Occipital lobe (tissue), 2 donors: ENCODE data around the gene MYADM. TPM values are rescaled to one million over a fixed set of nuclear protein-coding genes. Genes with fewer than 3 reads are reported as not detected.

Experiments
- DNase-seq: peaks from one replicate; lab custom pipeline; 2025; lab: John Stamatoyannopoulos, UW
- total RNA-seq: library from RNA; depleted of rRNA; stranded (reverse); fragments of >200 nt; gene quantifications from one replicate; pipeline ENCODE4 v1.2.3, GENCODE V29; 2014

MYADM gene
- total RNA-seq, 1 donor from 2014 or later = 3.3 TPM

GRCh38 chr19:53883231-53883661, 15.6 kb downstream of the MYADM start:
- DNase-seq = no peak

GRCh38 chr19:53883741-53884140, 16.1 kb downstream of the MYADM start:
- DNase-seq = no peak

- DNase-seq = no peak
Observed at GRCh38 chr19:53884256-53884655, 16.6 kb downstream of the MYADM start.

- DNase-seq = no peak
Observed at GRCh38 chr19:53885036-53885435, 17.4 kb downstream of the MYADM start.

GRCh38 chr19:53892301-53892980, 24.8 kb downstream of the MYADM start:
- DNase-seq = no peak

GRCh38 chr19:53892981-53893325, 25.3 kb downstream of the MYADM start:
- no peak for DNase-seq

- DNase-seq = no peak
Observed at GRCh38 chr19:53894707-53895106, 27.0 kb downstream of the MYADM start.

- DNase-seq = no peak
Observed at GRCh38 chr19:53896682-53897081, 29.0 kb downstream of the MYADM start.

- no peak for DNase-seq
Observed at GRCh38 chr19:53897459-53897858, 29.8 kb downstream of the MYADM start.

- no peak for DNase-seq
Observed at GRCh38 chr19:53898166-53898565, 30.5 kb downstream of the MYADM start.

GRCh38 chr19:53898636-53899341, 31.1 kb downstream of the MYADM start:
- no peak for DNase-seq

- no peak for DNase-seq
Observed at GRCh38 chr19:53900191-53900860, 32.6 kb downstream of the MYADM start.

- no peak for DNase-seq
Observed at GRCh38 chr19:53903055-53903680, 35.5 kb downstream of the MYADM start.

GRCh38 chr19:53904909-53905308, 37.2 kb downstream of the MYADM start:
- DNase-seq = no peak

- no peak for DNase-seq
Observed at GRCh38 chr19:53905787-53906186, 38.1 kb downstream of the MYADM start.

- DNase-seq = peak; percentile 29
Observed at GRCh38 chr19:53906211-53907192, 38.8 kb downstream of the MYADM start.

GRCh38 chr19:53907193-53907581, 39.5 kb downstream of the MYADM start:
- no peak for DNase-seq

- no peak for DNase-seq
Observed at GRCh38 chr19:53907690-53908089, 40.0 kb downstream of the MYADM start.

- peak; percentile 82 for DNase-seq
Observed at GRCh38 chr19:53908106-53908934, 40.6 kb downstream of the MYADM start.

GRCh38 chr19:53908935-53909415, 41.3 kb downstream of the MYADM start, which contains the start of gene CACNG7:
Gene CACNG7, plus strand, starts transcription at chr19:53909278. Its CDS starts 3,554 bp downstream, at chr19:53912832.
- DNase-seq = peak; percentile 64
